Stimulated activated CD8-positive, alpha-beta memory T cell treated with anti-CD3 and anti-CD28 coated beads, Interleukin-2, amount 100 ng/mL, for 1 hour (primary cell): ENCODE data around the gene CDR2.
"Not testable (repeated sequence)": the region's sequence is repeated elsewhere in the genome, so short reads cannot be mapped to it uniquely, and the experiment has no call there.

Experiments used
- DNase-seq, 2 donors: peaks; one replicate each; pipeline ENCODE4 v3.0.0-alpha.2; 2020; ENCODE audit warnings: low read depth in 2 of 2

The CDR2 gene

GRCh38 chr16:22374311-22375116 lies at the start of gene CDR2:
CDR2 (minus strand) TSS chr16:22374619; CDS start chr16:22374309, 310 bp downstream.
- peak; percentile 95 to 96 for DNase-seq

GRCh38 chr16:22423716-22424115 lies 49.3 kb upstream of the CDR2 start:
- DNase-seq: no peak

- DNase-seq: no peak
Observed at GRCh38 chr16:22421136-22421535, 46.7 kb upstream of the CDR2 start.

DNA sequence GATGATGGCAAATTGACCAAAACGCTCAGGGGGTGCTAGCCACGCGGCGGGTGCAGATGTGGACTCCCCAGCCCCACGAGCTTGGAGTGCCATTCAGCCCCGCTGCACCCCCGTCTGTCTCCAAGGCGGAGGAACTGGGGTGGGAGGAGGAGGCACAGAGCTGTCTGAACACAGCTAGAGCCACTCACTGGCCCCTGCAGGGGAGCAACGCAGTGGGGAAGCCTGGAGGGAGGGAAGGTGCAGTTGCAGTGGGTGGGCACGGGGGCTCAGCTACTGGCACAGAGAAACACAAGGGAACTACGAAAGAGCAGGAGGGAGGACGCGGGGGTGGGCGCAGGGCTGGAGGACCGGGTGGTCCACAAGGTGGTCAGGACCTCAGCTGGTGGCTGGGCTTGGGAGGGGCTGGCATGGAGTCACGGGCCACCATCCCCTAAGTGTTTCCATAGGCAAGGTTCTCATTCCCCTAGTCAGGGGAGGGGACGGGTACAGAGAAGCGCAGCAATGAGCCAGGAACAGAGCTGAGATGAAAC lies 46.3 kb upstream of the CDR2 start:
- DNase-seq: no peak

DNA sequence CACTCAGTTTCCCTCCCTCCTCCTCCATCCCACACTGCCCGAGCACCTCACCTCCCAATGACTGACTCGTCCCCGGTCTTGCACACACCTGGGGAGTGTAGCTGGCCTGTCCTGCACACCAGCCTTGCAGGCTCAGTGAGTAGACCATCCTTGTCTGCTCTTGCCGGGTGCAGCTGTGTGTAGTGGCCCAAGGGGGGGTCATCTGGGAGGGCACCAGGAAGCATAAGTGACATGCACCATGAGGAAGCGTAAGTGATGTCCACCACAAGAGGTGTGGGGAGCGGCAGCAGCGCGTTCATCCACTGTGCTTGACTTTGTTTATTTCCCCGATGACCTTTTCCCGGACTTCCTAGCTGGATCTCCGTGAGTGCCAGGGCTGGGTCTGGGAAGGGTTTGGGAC lies 45.5 kb upstream of the CDR2 start:
- DNase-seq: no peak

DNA sequence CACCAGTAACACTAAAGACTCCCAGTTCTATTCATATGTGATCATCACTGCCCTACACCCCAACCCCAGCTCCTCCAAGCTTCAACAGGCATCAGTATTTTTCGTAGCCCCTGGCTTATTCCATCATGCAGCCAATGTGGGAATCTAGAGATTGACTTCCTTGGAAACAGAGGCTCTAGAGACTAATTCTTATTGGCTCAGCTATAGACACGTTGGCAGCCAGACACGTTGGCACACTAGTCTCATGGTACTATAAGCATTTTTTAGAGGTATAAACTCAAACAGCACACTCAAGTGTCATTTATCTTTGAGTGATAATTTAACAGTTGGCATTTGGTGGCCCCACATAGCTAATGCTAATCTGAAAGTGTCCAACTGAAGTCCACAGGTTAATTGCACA lies 44.4 kb upstream of the CDR2 start:
- DNase-seq: no peak

DNA sequence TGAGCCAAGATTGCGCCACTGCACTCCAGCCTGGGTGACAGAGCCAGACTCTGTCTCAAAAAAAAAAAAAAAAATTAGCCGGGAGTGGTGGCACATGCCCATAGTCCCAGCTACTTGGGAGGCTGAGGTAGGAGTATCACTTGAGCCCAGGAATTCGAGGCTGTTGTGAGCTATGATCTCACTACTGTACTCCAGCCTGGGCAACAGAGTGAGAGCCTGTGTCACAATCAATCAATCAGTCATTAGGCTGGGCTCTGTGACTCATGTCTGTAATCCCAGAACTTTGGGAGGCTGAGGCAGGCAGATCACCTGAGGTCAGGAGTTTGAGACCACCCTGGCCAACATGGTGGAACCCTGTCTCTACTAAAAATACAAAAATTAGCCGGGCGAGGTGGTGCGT lies 43.4 kb upstream of the CDR2 start:
- not testable (repeated sequence) for DNase-seq

- no peak for DNase-seq
Observed at GRCh38 chr16:22417019-22417418, 42.6 kb upstream of the CDR2 start.

GRCh38 chr16:22413819-22414218 lies 39.4 kb upstream of the CDR2 start:
- DNase-seq: no peak

DNA sequence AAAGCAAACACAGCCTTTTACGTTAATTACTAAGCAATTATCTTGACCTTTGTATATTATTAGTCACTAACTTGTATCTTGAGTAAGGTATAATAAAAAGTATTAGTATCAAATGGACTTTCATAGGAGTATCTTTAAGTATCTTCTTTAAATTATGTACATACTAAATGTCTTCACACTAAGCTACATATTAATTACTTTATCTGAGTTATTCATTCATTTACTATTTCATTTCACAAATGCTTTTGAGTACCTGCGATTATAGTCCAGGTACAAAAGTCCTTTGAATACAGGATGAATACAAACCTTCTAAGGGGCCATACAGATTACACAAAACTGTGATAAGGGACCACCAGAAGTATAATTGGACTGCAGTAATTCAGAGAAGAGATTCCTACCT lies 33.1 kb upstream of the CDR2 start:
- no peak for DNase-seq

- DNase-seq: no peak
Observed at GRCh38 chr16:22402191-22402590, 27.8 kb upstream of the CDR2 start.

DNA sequence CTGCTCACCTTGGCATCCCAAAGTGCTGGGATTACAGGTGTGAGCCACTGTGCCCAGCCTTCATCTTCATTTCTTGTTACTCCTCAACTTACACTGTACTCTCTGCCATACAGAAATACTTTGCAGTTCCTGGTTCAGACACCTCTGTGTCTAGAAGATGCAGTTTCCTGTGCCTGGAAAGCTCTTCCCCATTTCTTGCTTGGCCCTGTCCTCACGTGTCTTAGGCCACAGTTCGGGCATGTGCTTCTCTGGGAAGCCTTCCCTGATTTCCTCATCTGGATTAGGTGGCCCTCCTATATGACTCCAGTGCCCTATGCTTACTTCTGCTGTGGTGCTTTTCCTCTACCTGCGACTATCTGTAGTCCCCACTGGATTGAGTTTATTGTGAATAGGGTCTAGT lies 26.5 kb upstream of the CDR2 start:
- no peak for DNase-seq

GRCh38 chr16:22397931-22398330 lies 23.5 kb upstream of the CDR2 start:
- DNase-seq: no peak

DNA sequence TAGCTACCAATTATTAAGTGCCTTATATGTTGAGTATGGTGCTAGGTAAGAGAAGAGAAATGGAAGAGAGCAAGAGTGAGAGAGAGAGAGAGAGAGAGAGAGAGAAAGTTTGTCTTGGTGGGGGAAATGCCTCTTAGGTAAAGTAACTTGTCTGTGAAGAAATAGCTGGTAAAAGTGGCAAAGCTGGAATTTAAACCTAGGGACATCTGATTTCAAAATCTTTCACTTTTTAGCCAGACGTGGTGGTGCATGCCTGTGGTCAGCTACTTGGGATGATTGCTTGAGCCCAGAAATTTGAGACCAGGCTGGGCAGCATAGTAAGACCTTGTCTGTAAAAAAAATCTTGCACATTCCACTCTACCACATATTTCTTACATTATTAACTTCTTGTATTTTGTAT lies 23.0 kb upstream of the CDR2 start:
- no peak for DNase-seq

GRCh38 chr16:22395960-22396359 lies 21.5 kb upstream of the CDR2 start:
- no peak for DNase-seq

- no peak for DNase-seq
Observed at GRCh38 chr16:22394121-22394520, 19.7 kb upstream of the CDR2 start.

GRCh38 chr16:22388101-22388644 lies 13.8 kb upstream of the CDR2 start:
- no peak for DNase-seq

DNA sequence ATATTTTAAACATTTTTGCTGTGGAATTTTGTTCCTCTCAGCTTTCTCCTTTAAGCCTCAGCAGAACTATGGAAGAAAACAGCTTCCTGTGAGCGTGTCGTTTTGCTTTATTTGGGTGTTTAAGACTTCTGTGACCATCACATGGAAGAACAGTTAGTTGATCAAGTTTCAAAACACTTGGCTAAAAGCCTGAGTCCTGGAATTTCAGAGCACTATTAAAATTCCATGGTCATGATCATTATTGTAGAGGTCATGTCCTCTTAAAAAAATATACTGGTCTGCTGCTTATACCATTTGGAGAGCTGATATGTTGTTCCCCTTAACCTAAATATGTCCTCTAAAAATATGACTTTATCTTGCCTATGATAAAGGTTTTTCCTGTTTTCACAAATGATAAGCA lies 12.6 kb upstream of the CDR2 start:
- no peak for DNase-seq

DNA sequence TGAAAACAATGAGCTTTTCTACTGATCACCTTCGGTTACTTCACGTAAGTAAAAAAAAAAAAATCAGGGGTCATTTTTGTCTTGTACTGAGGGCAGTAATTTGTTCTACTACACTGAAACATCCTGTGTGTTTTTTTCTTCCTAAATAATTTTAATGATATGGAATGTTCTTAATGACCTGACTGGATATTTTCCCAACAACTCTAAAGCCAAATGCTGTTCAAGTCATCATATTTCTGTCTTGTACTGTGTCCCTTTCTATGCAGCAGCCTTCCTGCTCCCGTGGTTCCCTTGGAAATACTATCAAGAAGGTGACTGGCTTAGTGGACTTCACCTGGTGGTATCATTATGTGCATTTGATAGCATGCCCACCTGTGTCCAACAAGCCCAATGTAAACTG lies 10.8 kb upstream of the CDR2 start:
- DNase-seq: no peak

DNA sequence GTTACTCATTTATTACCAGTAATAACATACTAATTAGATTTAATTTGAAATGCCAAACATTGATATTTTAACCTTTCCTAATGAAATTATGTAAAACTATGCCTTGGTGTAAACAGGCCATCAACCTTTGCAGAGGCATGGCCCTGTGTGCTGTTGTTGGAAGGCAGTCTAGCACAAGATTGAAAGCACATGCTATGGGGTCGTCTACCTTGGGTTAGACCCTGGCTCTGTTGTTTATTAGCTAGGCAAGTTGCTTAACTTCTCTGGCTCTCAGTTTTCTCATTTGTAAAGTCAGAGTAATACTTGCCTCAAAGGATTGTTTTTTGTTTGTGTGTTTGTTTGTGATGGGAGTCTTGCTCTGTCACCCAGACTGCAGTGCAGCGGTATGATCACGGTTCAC lies 9.4 kb upstream of the CDR2 start:
- no peak for DNase-seq

- no peak for DNase-seq
Observed at GRCh38 chr16:22381392-22381791, 7.0 kb upstream of the CDR2 start.

- DNase-seq: no peak
Observed at GRCh38 chr16:22380529-22380928, 6.1 kb upstream of the CDR2 start.

- no peak for DNase-seq
Observed at GRCh38 chr16:22379656-22380055, 5.2 kb upstream of the CDR2 start.
